Effector memory CD4-positive, alpha-beta T cell (primary cell): Measurements from ENCODE around the gene ADGRG2.
"Not testable (repeated sequence)": the region's sequence is repeated elsewhere in the genome, so short reads cannot be mapped to it uniquely, and the experiment has no call there.

Source experiments
- DNase-seq, 3 donors: peaks; one replicate each; pipeline ENCODE4 v3.0.0-alpha.2; 2020
- H3K27ac ChIP-seq: 2 replicates; pipeline ENCODE4 v1.7.0; 2013; ENCODE audit warnings: mild to moderate bottlenecking, low read length, moderate library complexity; ENCODE audit not compliant: insufficient read depth, poor library complexity, severe bottlenecking
- H3K27me3 ChIP-seq: replicated peaks from 2 replicates; pipeline ENCODE4 v1.7.0; 2013; ENCODE audit warnings: mild to moderate bottlenecking, low read length; ENCODE audit not compliant: insufficient read depth, control insufficient read depth, poor library complexity, severe bottlenecking
- H3K36me3 ChIP-seq: 2 replicates; pipeline ENCODE4 v1.7.0; 2013; ENCODE audit warnings: mild to moderate bottlenecking, low read length, moderate library complexity; ENCODE audit not compliant: control insufficient read depth, insufficient read depth
- H3K4me1 ChIP-seq: 2 replicates; pipeline ENCODE4 v1.7.0; 2013; ENCODE audit warnings: low read length, mild to moderate bottlenecking; ENCODE audit not compliant: control insufficient read depth, insufficient read depth, poor library complexity, severe bottlenecking
- H3K4me3 ChIP-seq: 2 replicates; pipeline ENCODE4 v1.7.0; 2013; ENCODE audit warnings: low read length, low read depth, mild to moderate bottlenecking; ENCODE audit not compliant: insufficient read depth, poor library complexity, severe bottlenecking
- H3K9me3 ChIP-seq: 2 replicates; pipeline ENCODE4 v1.7.0; 2013; ENCODE audit warnings: mild to moderate bottlenecking, low read length, moderate library complexity; ENCODE audit not compliant: control insufficient read depth

ADGRG2 gene

DNA sequence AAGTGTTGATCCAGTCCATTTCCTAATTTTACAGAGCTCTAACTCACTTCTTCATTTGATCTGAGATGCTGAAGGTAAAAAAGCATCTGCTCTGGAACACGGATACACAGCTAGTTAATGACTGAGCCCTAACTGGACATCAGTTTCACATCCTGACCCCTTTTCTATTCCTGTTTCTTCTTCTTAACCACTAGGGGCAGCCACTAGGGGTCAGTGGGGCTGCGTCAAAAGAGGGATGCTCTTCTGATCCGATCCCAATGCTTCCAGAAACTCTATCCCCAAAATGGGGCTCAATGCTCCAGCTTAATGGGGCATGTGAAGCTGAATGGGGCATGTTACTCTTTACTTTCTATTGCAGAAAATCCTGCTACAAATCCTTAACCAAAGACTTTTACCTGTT is 105.0 kb downstream of the ADGRG2 start:
- Histone ChIP-seq H3K9me3 (no peaks in the 10 kb centered on the region), H3K4me1 (no peaks in the 10 kb centered on the region), H3K4me3 (no peak overlapping the region), H3K27ac (no peak overlapping the region), H3K36me3 (no peaks in the 10 kb centered on the region), H3K27me3 (no peaks in the 10 kb centered on the region)
- no peak for DNase-seq

- H3K36me3 ChIP-seq, DNase-seq, H3K27ac ChIP-seq, H3K9me3 ChIP-seq, H3K4me1 ChIP-seq, H3K4me3 ChIP-seq, H3K27me3 ChIP-seq: not testable (repeated sequence)
Measured at GRCh38 chrX:19016614-19017013, 105.7 kb downstream of the ADGRG2 start.

DNA sequence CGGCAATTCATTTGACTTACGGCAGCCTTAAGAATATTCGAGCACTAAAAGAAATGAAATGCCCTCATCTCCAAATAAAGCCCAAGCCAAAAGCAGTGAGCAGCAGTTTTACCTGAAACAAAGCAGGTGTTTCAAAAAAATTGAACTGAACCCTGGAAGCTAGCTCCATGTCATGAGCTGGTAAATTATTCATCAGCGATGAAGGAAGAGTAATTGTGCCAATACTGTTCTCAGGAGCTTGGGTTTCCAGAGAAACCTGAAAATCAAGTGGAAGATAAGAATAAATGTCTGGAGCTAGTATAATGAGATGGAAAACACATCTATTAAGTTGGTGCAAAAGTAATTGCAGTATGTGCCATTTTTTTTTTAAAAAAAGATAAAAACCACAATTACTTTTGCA is 114.4 kb downstream of the ADGRG2 start:
- Histone ChIP-seq H3K4me1 (no peaks in the 10 kb centered on the region), H3K4me3 (no peak overlapping the region), H3K27ac (no peak overlapping the region), H3K9me3 (no peaks in the 10 kb centered on the region), H3K27me3 (no peaks in the 10 kb centered on the region), H3K36me3 (no peaks in the 10 kb centered on the region)
- DNase-seq, result no peak

DNA sequence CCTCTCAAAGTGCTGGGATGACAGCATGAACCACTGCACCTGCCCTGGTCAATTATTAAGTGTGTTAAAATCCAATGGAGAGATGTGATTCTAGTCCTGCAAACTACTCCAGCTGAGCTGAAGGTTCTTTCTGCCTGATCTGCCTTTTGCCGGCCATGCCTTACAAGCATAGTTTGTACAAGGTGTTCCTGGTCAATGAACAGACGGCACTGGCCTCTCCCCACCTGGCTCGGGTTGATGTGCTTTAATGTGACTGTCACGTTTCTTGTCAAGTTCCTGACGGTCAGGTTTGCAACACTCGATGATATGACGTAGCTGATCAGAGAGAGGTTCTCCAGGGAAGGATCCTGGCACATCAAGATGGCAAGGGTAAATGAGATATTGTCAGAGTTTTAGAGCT is 115.3 kb downstream of the ADGRG2 start:
- Histone ChIP-seq H3K9me3 (no peaks in the 10 kb centered on the region), H3K36me3 (no peaks in the 10 kb centered on the region)

GRCh38 chrX:19005909-19006308 is 116.4 kb downstream of the ADGRG2 start:
- H3K9me3 ChIP-seq, result no peaks in the 10 kb centered on the region
- no peaks in the 10 kb centered on the region for H3K4me1 ChIP-seq
- DNase-seq, result no peak
- no peak overlapping the region for H3K4me3 ChIP-seq
- no peaks in the 10 kb centered on the region for H3K27me3 ChIP-seq
- no peaks in the 10 kb centered on the region for H3K36me3 ChIP-seq
- H3K27ac ChIP-seq, result no peak overlapping the region

More for the DNA sequence above, 115.3 kb downstream of the ADGRG2 start:
- Histone ChIP-seq H3K27me3 (no peaks in the 10 kb centered on the region), H3K27ac (no peak overlapping the region), H3K4me3 (no peak overlapping the region), H3K4me1 (no peaks in the 10 kb centered on the region)
- no peak for DNase-seq

GRCh38 chrX:19003756-19004155 is 118.5 kb downstream of the ADGRG2 start:
- H3K27ac ChIP-seq, result no peak overlapping the region
- no peaks in the 10 kb centered on the region for H3K36me3 ChIP-seq
- no peak for DNase-seq
- no peaks in the 10 kb centered on the region for H3K9me3 ChIP-seq
- no peak overlapping the region for H3K4me3 ChIP-seq
- H3K27me3 ChIP-seq, result no peaks in the 10 kb centered on the region
- H3K4me1 ChIP-seq, result no peaks in the 10 kb centered on the region

GRCh38 chrX:18998653-18999052 is 123.6 kb downstream of the ADGRG2 start:
- no peak for DNase-seq
- Histone ChIP-seq H3K4me3 (no peak overlapping the region), H3K9me3 (no peaks in the 10 kb centered on the region), H3K27ac (no peak overlapping the region), H3K27me3 (no peaks in the 10 kb centered on the region), H3K36me3 (no peaks in the 10 kb centered on the region), H3K4me1 (no peaks in the 10 kb centered on the region)

DNA sequence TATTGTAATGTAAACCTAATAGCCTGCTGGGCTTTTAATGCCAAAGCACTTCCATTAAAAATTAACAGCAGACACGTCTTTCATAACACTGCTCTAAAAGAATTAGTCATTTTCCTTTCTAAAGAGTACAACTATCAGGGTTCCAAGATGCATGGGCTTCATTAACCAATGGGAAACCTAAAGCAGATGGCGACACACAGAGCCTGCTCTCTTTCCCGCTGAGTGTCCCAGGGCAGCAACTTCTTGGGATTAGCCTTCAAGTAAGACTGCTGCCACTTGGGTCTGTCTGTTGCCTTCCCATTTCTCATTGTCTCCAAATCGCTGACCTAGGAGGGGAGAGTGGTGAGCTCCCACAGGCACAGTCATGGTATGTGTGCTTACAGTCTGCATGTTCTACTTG is 124.4 kb downstream of the ADGRG2 start:
- H3K36me3 ChIP-seq, result no peaks in the 10 kb centered on the region
- DNase-seq, result no peak
- H3K27ac ChIP-seq, result no peak overlapping the region
- H3K4me3 ChIP-seq, result no peak overlapping the region
- H3K4me1 ChIP-seq, result no peaks in the 10 kb centered on the region
- no peaks in the 10 kb centered on the region for H3K27me3 ChIP-seq
- H3K9me3 ChIP-seq, result no peaks in the 10 kb centered on the region

DNA sequence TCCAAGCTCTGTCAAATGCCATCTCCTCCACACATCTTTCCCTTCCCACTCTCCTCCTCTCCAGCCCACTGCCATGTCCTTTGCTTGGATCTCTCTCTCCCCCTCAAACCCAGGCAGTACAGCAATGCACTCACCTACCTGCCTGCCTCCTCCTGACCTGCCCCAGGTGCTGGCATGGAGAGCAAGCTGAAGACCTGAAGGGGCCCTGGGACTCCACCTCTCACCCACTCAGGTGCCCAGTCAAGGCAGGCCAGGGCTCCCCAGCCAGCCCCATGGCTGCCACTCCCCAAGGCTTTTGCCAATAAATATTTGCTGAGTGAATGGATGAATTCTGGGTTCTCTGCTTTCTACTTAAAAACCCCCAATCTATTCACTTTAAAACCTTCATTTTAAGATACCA is 125.7 kb downstream of the ADGRG2 start:
- H3K27ac ChIP-seq, result no peak overlapping the region
- DNase-seq, result no peak
- H3K4me3 ChIP-seq, result no peak overlapping the region
- H3K9me3 ChIP-seq, result no peaks in the 10 kb centered on the region
- no peaks in the 10 kb centered on the region for H3K36me3 ChIP-seq
- no peaks in the 10 kb centered on the region for H3K27me3 ChIP-seq
- H3K4me1 ChIP-seq, result no peaks in the 10 kb centered on the region

- Histone ChIP-seq H3K36me3 (no peaks in the 10 kb centered on the region), H3K4me1 (no peaks in the 10 kb centered on the region), H3K4me3 (no peak overlapping the region), H3K9me3 (no peaks in the 10 kb centered on the region), H3K27ac (no peak overlapping the region), H3K27me3 (no peaks in the 10 kb centered on the region)
- DNase-seq, result no peak
Measured at GRCh38 chrX:18995221-18995620, 127.0 kb downstream of the ADGRG2 start.

DNA sequence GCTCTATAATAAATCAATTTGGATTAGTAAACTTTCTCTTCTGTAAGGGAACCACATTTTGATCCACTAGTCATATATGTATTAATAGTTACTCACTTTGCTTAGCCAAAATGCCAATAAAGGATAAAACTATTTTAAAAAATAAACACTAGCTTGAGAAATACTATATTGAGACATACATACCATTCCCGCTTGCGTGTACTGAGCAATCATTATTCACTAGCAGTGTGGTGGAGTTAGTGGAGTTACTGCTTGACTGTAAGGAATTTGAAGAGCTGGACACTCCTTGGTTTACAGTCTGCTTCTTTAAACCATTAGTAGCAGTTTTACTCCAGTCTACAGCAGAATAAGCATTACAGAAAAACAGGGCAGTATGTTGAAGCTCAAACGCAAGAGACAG is 127.6 kb downstream of the ADGRG2 start:
- H3K4me3 ChIP-seq, result no peak overlapping the region
- no peak overlapping the region for H3K27ac ChIP-seq
- no peak for DNase-seq
- H3K4me1 ChIP-seq, result no peaks in the 10 kb centered on the region
- no peaks in the 10 kb centered on the region for H3K36me3 ChIP-seq
- H3K9me3 ChIP-seq, result no peaks in the 10 kb centered on the region
- H3K27me3 ChIP-seq, result no peaks in the 10 kb centered on the region
